ENCODE data around the gene FAM241A. TPM values are rescaled to one million over a fixed set of nuclear protein-coding genes. Genes with fewer than 3 reads are reported as not detected.
A peak's percentile ranks its signal among the peaks of the same experiment; 100 is the strongest.

FAM241A gene
- total and polyA plus RNA-seq, 12 donors, result 4.1 to 9.4 (median 7.5) TPM

DNA sequence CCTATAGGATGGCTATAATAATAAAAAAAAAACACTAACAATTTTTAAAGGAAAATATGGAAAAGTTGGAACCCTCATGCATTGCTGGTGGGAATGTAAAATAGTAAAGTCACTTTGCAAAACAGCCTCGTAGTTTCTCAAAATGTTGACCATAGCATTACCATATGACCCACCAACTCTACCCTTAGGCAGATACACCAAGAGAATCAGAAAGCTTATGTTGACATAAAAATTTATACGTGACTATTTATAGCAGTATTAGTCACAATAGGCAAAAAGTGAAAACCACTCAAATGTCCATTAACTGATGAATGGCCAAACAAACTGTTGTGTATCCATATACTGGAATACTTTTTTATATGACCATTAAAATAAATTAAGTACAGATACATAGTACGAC lies 19.8 kb upstream of the FAM241A start:
- no peak for DNase-seq
- Histone ChIP-seq H3K27me3 (no peaks in the 10 kb centered on the region), H3K36me3 (no peaks in the 10 kb centered on the region), H3K27ac (no peak overlapping the region), H3K4me3 (no peak overlapping the region), H3K4me1 (peaks cover 0 to 32% (median 16%) of the 10 kb centered on the region in 9 donors), H3K9me3 (no peaks in the 10 kb centered on the region)
- intact Hi-C loops (cut with DNase I), result no loop called here
- WGBS, 2 donors, result 79 to 80% methylated on average over 3 of the region's 3 CpGs
- ATAC-seq, result no peak
- TF ChIP-seq, protein P1, sequence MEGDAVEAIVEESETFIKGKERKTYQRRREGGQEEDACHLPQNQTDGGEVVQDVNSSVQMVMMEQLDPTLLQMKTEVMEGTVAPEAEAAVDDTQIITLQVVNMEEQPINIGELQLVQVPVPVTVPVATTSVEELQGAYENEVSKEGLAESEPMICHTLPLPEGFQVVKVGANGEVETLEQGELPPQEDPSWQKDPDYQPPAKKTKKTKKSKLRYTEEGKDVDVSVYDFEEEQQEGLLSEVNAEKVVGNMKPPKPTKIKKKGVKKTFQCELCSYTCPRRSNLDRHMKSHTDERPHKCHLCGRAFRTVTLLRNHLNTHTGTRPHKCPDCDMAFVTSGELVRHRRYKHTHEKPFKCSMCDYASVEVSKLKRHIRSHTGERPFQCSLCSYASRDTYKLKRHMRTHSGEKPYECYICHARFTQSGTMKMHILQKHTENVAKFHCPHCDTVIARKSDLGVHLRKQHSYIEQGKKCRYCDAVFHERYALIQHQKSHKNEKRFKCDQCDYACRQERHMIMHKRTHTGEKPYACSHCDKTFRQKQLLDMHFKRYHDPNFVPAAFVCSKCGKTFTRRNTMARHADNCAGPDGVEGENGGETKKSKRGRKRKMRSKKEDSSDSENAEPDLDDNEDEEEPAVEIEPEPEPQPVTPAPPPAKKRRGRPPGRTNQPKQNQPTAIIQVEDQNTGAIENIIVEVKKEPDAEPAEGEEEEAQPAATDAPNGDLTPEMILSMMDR (IDR thresholded peaks at IDR 0.05), result no peak

GRCh38 chr4:112127048-112127637 lies 18.1 kb upstream of the FAM241A start:
- TF ChIP-seq, protein P1 (IDR thresholded peaks at IDR 0.05), result no peak
- peaks cover 0 to 41% (median 16%) of the 10 kb centered on the region in 9 donors for H3K4me1 ChIP-seq
- H3K4me3 ChIP-seq, result no peak overlapping the region
- intact Hi-C loops (cut with DNase I), result loop anchor here in 1 of 10 donors (2.0 kb wide), 1 partner anchor 14 kb away; no protein-coding TSS in a partner anchor
- H3K27me3 ChIP-seq, result no peaks in the 10 kb centered on the region
- H3K9me3 ChIP-seq, result no peaks in the 10 kb centered on the region
- H3K27ac ChIP-seq, result peak overlapping the region in 7 of 10 donors; percentile 9 to 59 (median 37)
- DNase-seq (no peak), ATAC-seq (peak in 7 of 8 donors; percentile 42 to 90 (median 79))
- no peaks in the 10 kb centered on the region for H3K36me3 ChIP-seq
- WGBS, 2 donors, result 18 to 37% methylated on average over 2 of the region's 2 CpGs

DNA sequence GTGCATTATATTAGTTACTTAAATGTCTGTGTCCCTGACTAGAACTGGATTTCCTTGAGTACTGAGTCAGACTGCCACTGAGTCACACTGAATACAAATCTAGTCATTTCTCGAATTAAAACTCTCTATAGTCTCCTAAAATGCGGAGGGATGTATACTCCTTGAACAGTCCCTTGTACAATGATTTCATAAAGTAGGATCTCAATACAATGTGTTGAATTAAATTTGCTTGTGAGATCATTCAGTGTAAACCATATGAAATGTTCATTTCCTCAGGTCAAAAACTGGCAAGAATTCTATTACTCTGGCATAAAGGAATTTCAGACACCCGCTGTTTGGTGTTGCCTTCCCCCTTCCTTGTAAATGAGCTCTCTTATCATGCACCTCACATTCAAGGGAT lies 17.5 kb upstream of the FAM241A start:
- WGBS, 2 donors, result 65 to 71% methylated on average over 3 of the region's 3 CpGs
- Histone ChIP-seq H3K27me3 (no peaks in the 10 kb centered on the region), H3K4me1 (peaks cover 0 to 41% (median 16%) of the 10 kb centered on the region in 9 donors), H3K4me3 (no peak overlapping the region), H3K9me3 (no peaks in the 10 kb centered on the region), H3K27ac (peak overlapping the region in 7 of 10 donors; percentile 9 to 59 (median 37)), H3K36me3 (no peaks in the 10 kb centered on the region)
- DNase-seq (no peak), ATAC-seq (no peak)
- intact Hi-C loops (cut with DNase I), result loop anchor here in 1 of 10 donors (2.0 kb wide), 1 partner anchor 13 kb away; no protein-coding TSS in a partner anchor
- TF ChIP-seq, protein P1 (IDR thresholded peaks at IDR 0.05), result no peak

GRCh38 chr4:112128452-112128851 lies 16.8 kb upstream of the FAM241A start:
- 60 to 80% methylated on average over 2 of the region's 2 CpGs for WGBS, 2 donors
- TF ChIP-seq, protein P1 (IDR thresholded peaks at IDR 0.05), result no peak
- Histone ChIP-seq H3K4me3 (no peak overlapping the region), H3K27me3 (no peaks in the 10 kb centered on the region), H3K4me1 (peaks cover 0 to 41% (median 16%) of the 10 kb centered on the region in 9 donors), H3K9me3 (no peaks in the 10 kb centered on the region), H3K36me3 (no peaks in the 10 kb centered on the region), H3K27ac (peak overlapping the region in 4 of 10 donors; percentile 28 to 59 (median 35))
- intact Hi-C loops (cut with DNase I), result no loop called here
- no peak for ATAC-seq
- DNase-seq, result no peak
